Adrenal gland (tissue), 12 donors: ENCODE data around the gene SNTA1. TPM values are rescaled to one million over a fixed set of nuclear protein-coding genes. Genes with fewer than 3 reads are reported as not detected.

Experiments used
- DNase-seq, 7 donors: peaks; one replicate each; pipeline ENCODE4 v3.0.0-alpha.2; 2019 to 2020
- H3K27ac ChIP-seq, 5 donors: fragments of 200-600 bp; sonication (generic) in 4 of 5; 1 replicate in 3 of 5; 2 replicates in 2 of 5; pipeline versions ENCODE4 v1.5.1 to v1.8.0; 2016 to 2020; ENCODE audit warnings: mild to moderate bottlenecking in 1 of 5
- H3K27me3 ChIP-seq: fragments of 200-600 bp; 2 replicates; pipeline ENCODE4 v1.8.0; 2021
- H3K36me3 ChIP-seq, 2 donors: fragments of 200-600 bp; replicated peaks in 1 of 2; 1 replicate in 1 of 2; 2 replicates in 1 of 2; pipeline versions ENCODE4 v1.5.1 to v1.8.0; 2018 to 2022
- H3K4me1 ChIP-seq, 2 donors: fragments of 200-600 bp; replicated peaks in 1 of 2; 1 replicate in 1 of 2; 2 replicates in 1 of 2; pipeline versions ENCODE4 v1.5.1 to v1.8.0; 2018 to 2021
- H3K4me3 ChIP-seq, 4 donors: fragments of 200-600 bp; sonication (generic) in 3 of 4; one replicate each; pipeline ENCODE4 v1.5.1; 2016 to 2018
- H3K9me3 ChIP-seq, 3 donors: fragments of 200-600 bp; sonication (generic) in 1 of 3; replicated peaks in 1 of 3; 1 replicate in 2 of 3; 2 replicates in 1 of 3; pipeline versions ENCODE4 v1.5.1 to v1.8.0; 2016 to 2021
- CTCF ChIP-seq, 6 experiments: fragments of 450-650 bp in 4 of 6; fragments of 200-600 bp in 2 of 6; sonication (generic) in 1 of 6; IDR thresholded peaks; 1 replicate in 5 of 6; 2 replicates in 1 of 6; pipeline versions ENCODE4 v1.5.1 to v1.8.0; 2016 to 2021; ENCODE audit warnings: antibody characterized with exemption in 6 of 6, mild to moderate bottlenecking in 2 of 6, moderate library complexity in 1 of 6
- POLR2A ChIP-seq, 2 donors: fragments of 450-650 bp; IDR thresholded peaks; one replicate each; pipeline ENCODE4 v1.6.1; 2017; ENCODE audit warnings: antibody characterized with exemption in 2 of 2, mild to moderate bottlenecking in 2 of 2, moderate library complexity in 1 of 2
- WGBS, 4 donors: extraction: QIAGEN DNeasy Blood & Tissue Kit in 2 of 4; methylation state at CpG; one replicate each; pipeline versions ENCODE4 v1.1.5 to v1.1.7; 2013 to 2017; 5-methylcytosine and 5-hydroxymethylcytosine counted together
- intact Hi-C, 2 donors: fragments of 100-400 bp; cut with DNase I; formaldehyde crosslinking; loops; one replicate each; pipeline versions ENCODE4 v1.14.1 to v1.15.0; 2022 to 2023
- polyA plus RNA-seq, 3 donors: library from polyadenylated mRNA; stranded (reverse); fragments of 200-250 nt in 2 of 3; fragments of 350-450 nt in 1 of 3; fragmentation: Illumina TruSeq in 1 of 3; extraction: RNeasy Lipid Tissue Mini Kit (QIAGEN cat#74804) in 1 of 3; gene quantifications; one replicate each; pipeline ENCODE4 v1.2.3, GENCODE V29; 2013 to 2014
- total RNA-seq, 9 donors: library from RNA; depleted of rRNA in 4 of 9; stranded (reverse); fragments of >200 nt in 4 of 9; fragments of 120-200 nt in 1 of 9; fragmentation: NEBNext Ultra II Directional in 1 of 9; extraction: Animal tissue kit (Norgen Biotek cat#: 25700) in 1 of 9; gene quantifications; one replicate each; pipeline versions ENCODE4 v1.1.0 to v1.2.4, GENCODE V29; 2013 to 2023
- donor health status: healthy with polysubstance abuse.
- donor health status: Bipolar disorder and iron deficiency.
- donor health status: DM: yes; HTN: yes; CAD: no.
- donor health status: DM: no; HTN: no; CAD: no.
- donor health status: DM: no; HTN: no; CAD: no.
- donor health status: DM: yes; HTN: yes; CAD: no.

SNTA1 gene
- total and polyA plus RNA-seq, 12 donors, result 4.3 to 73.2 (median 29.5) TPM

GRCh38 chr20:33423141-33423834 lies 20.3 kb downstream of the SNTA1 start:
- Histone ChIP-seq H3K27ac (peak overlapping the region in 4 of 5 donors; percentile 35 to 81 (median 78)), H3K4me3 (no peak overlapping the region), H3K4me1 (peaks cover 20 to 21% of the 10 kb centered on the region in 2 donors), H3K36me3 (no peaks in the 10 kb centered on the region), H3K9me3 (no peaks in the 10 kb centered on the region), H3K27me3 (no peaks in the 10 kb centered on the region)
- DNase-seq, result peak; percentile 52 to 91 (median 84)
- WGBS, 4 donors, result 37 to 60% (median 46%) methylated on average over 4 to 7 of the region's 7 CpGs
- TF ChIP-seq CTCF (IDR thresholded peaks at IDR 0.05) (no peak), POLR2A (IDR thresholded peaks at IDR 0.05) (no peak)
- intact Hi-C loops, result no loop called here

GRCh38 chr20:33419140-33419974 lies 24.2 kb downstream of the SNTA1 start:
- Histone ChIP-seq H3K36me3 (no peaks in the 10 kb centered on the region), H3K4me1 (peaks cover 20 to 21% of the 10 kb centered on the region in 2 donors), H3K9me3 (no peaks in the 10 kb centered on the region), H3K27ac (peak overlapping the region in 4 of 5 donors; percentile 38 to 74 (median 56)), H3K27me3 (no peaks in the 10 kb centered on the region), H3K4me3 (no peak overlapping the region)
- WGBS, 4 donors, result 31 to 42% (median 35%) methylated on average over 7 of the region's 7 CpGs
- peak; percentile 61 to 93 (median 88) for DNase-seq
- TF ChIP-seq CTCF (IDR thresholded peaks at IDR 0.05), result no peak
- TF ChIP-seq POLR2A (IDR thresholded peaks at IDR 0.05), result peak in 1 of 2 donors; percentile 61
- intact Hi-C loops, result no loop called here

GRCh38 chr20:33418033-33418432 lies 25.5 kb downstream of the SNTA1 start:
- no peak for DNase-seq
- intact Hi-C loops, result no loop called here
- Histone ChIP-seq H3K4me1 (peaks cover 13 to 14% of the 10 kb centered on the region in 2 donors), H3K36me3 (no peaks in the 10 kb centered on the region), H3K9me3 (no peaks in the 10 kb centered on the region), H3K27me3 (no peaks in the 10 kb centered on the region), H3K4me3 (no peak overlapping the region), H3K27ac (no peak overlapping the region)
- WGBS, 4 donors, result 86 to 95% (median 93%) methylated on average over 3 of the region's 3 CpGs
- TF ChIP-seq CTCF (IDR thresholded peaks at IDR 0.05), result no peak
- no peak for TF ChIP-seq POLR2A (IDR thresholded peaks at IDR 0.05)

GRCh38 chr20:33415948-33416347 lies 27.6 kb downstream of the SNTA1 start:
- TF ChIP-seq CTCF (IDR thresholded peaks at IDR 0.05) (peak; percentile 15 to 59 (median 42)), POLR2A (IDR thresholded peaks at IDR 0.05) (no peak)
- intact Hi-C loops, result no loop called here
- 29 to 53% (median 48%) methylated on average over 6 to 8 of the region's 8 CpGs for WGBS, 4 donors
- Histone ChIP-seq H3K27me3 (no peaks in the 10 kb centered on the region), H3K27ac (no peak overlapping the region), H3K36me3 (peaks cover 0 to 10% of the 10 kb centered on the region in 2 donors), H3K4me3 (no peak overlapping the region), H3K9me3 (no peaks in the 10 kb centered on the region), H3K4me1 (peaks cover 10 to 13% of the 10 kb centered on the region in 2 donors)
- peak in 6 of 7 donors; percentile 55 to 71 (median 65) for DNase-seq
